B cell (primary cell): ENCODE data around the gene CSTA. TPM values are rescaled to one million over a fixed set of nuclear protein-coding genes. Genes with fewer than 3 reads are reported as not detected.
"Not testable (repeated sequence)": the region's sequence is repeated elsewhere in the genome, so short reads cannot be mapped to it uniquely, and the experiment has no call there.

Source experiments
- ATAC-seq: fragments of 200-7000 bp; cut with Tn5 transposase; one replicate; pipeline ENCODE4 v1.10.0; 2021; ENCODE audit warnings: low read depth, mild to moderate bottlenecking, moderate number of reproducible peaks, moderate library complexity
- CTCF ChIA-PET: fragments of 350-600 bp; sonication (Branson Sonifier 250); formaldehyde crosslinking; loops from one replicate; lab custom pipeline; 2021; ENCODE audit warnings: antibody characterized with exemption, inconsistent platforms; lab: Charles Lee
- POLR2A ChIA-PET: fragments of 350-600 bp; sonication (Branson Sonifier 250); formaldehyde crosslinking; loops from one replicate; lab custom pipeline; 2021; ENCODE audit warnings: antibody characterized with exemption; lab: Charles Lee
- DNase-seq: peaks from one replicate; pipeline ENCODE4 v3.0.0; 2013
- H2AFZ ChIP-seq: 2 replicates; pipeline ENCODE4 v1.6.1; 2012; ENCODE audit warnings: mild to moderate bottlenecking, low read depth, low read length; ENCODE audit not compliant: insufficient read depth, poor library complexity, severe bottlenecking
- H3K27ac ChIP-seq, 2 donors: 1 replicate in 1 of 2; 2 replicates in 1 of 2; pipeline ENCODE4 v1.5.1; 2012 to 2013; ENCODE audit warnings: low read length in 2 of 2, mild to moderate bottlenecking in 2 of 2, moderate library complexity in 1 of 2
- H3K27me3 ChIP-seq, 4 experiments: fragments of 200-600 bp in 1 of 4; sonication (generic) in 1 of 4; replicated peaks in 1 of 4; 1 replicate in 2 of 4; 2 replicates in 2 of 4; pipeline versions ENCODE4 v1.6.1 to v1.7.0; 2013 to 2016; ENCODE audit warnings: low read length in 3 of 4, mild to moderate bottlenecking in 2 of 4, mixed read lengths in 1 of 4, moderate library complexity in 1 of 4; ENCODE audit not compliant: insufficient read depth in 4 of 4, control insufficient read depth in 3 of 4; ENCODE audit errors: control extremely low read depth in 1 of 4
- H3K36me3 ChIP-seq, 2 experiments: replicated peaks in 1 of 2; 1 replicate in 1 of 2; 2 replicates in 1 of 2; pipeline versions ENCODE4 v1.6.1 to v1.7.1; 2013; ENCODE audit warnings: low read length in 1 of 2; ENCODE audit not compliant: insufficient read depth in 2 of 2, control insufficient read depth in 1 of 2; ENCODE audit errors: control extremely low read depth in 1 of 2, extremely low read depth in 1 of 2
- H3K4me1 ChIP-seq, 2 donors: fragments of 200-600 bp in 1 of 2; sonication (generic) in 1 of 2; 1 replicate in 1 of 2; 2 replicates in 1 of 2; pipeline versions ENCODE4 v1.5.1 to v1.6.1; 2013 to 2017; ENCODE audit warnings: low read length in 2 of 2; ENCODE audit not compliant: control insufficient read depth in 2 of 2, insufficient read depth in 2 of 2
- H3K4me2 ChIP-seq: replicated peaks from 2 replicates; pipeline ENCODE3; 2012; ENCODE audit warnings: mild to moderate bottlenecking, low read depth, low read length; ENCODE audit not compliant: poor library complexity, severe bottlenecking
- H3K4me3 ChIP-seq, 5 experiments: fragments of 200-600 bp in 1 of 5; sonication (generic) in 1 of 5; 1 replicate in 3 of 5; 2 replicates in 2 of 5; pipeline versions ENCODE4 v1.5.1 to v1.7.0; 2011 to 2016; ENCODE audit warnings: low read length in 4 of 5, mild to moderate bottlenecking in 4 of 5, low read depth in 2 of 5, control low read depth in 1 of 5, moderate library complexity in 1 of 5; ENCODE audit not compliant: insufficient read depth in 1 of 5; ENCODE audit errors: control extremely low read depth in 1 of 5, extremely low read depth in 1 of 5
- H3K79me2 ChIP-seq: fragments of 200-600 bp; sonication (generic); one replicate; pipeline ENCODE4 v1.6.0; 2016; ENCODE audit warnings: low read length; ENCODE audit not compliant: control insufficient read depth, insufficient read depth
- H3K9ac ChIP-seq: fragments of 200-600 bp; sonication (generic); 2 replicates; pipeline ENCODE4 v1.6.1; 2017; ENCODE audit warnings: mild to moderate bottlenecking, low read length, moderate library complexity
- H3K9me3 ChIP-seq, 3 donors: one replicate each; pipeline versions ENCODE4 v1.6.1 to v1.7.1; 2013; ENCODE audit warnings: low read length in 2 of 3; ENCODE audit not compliant: control insufficient read depth in 2 of 3, insufficient read depth in 1 of 3; ENCODE audit errors: control extremely low read depth in 1 of 3
- H4K20me1 ChIP-seq: 2 replicates; pipeline ENCODE4 v1.6.0; 2012; ENCODE audit warnings: mild to moderate bottlenecking, low read length; ENCODE audit not compliant: insufficient read depth, control insufficient read depth, poor library complexity, severe bottlenecking
- H3K27ac Mint-ChIP-seq: one replicate; pipeline ENCODE4 v1.8.0; 2021; ENCODE audit warnings: mixed read lengths
- H3K27me3 Mint-ChIP-seq: one replicate; pipeline ENCODE4 v1.8.0; 2021; ENCODE audit warnings: mixed read lengths
- H3K4me1 Mint-ChIP-seq: one replicate; pipeline ENCODE4 v1.8.0; 2021; ENCODE audit warnings: mixed read lengths
- H3K4me3 Mint-ChIP-seq: one replicate; pipeline ENCODE4 v1.8.0; 2021; ENCODE audit warnings: mixed read lengths
- H3K9me3 Mint-ChIP-seq: one replicate; pipeline ENCODE4 v1.8.0; 2022; ENCODE audit warnings: mixed read lengths; ENCODE audit not compliant: insufficient read depth
- CTCF ChIP-seq: fragments of 200-600 bp; IDR thresholded peaks from one replicate; pipeline ENCODE4 v1.8.0; 2022; ENCODE audit warnings: antibody characterized with exemption, mild to moderate bottlenecking
- EZH2 ChIP-seq: IDR thresholded peaks from 2 replicates; pipeline ENCODE4 v1.6.1; 2012; ENCODE audit warnings: borderline replicate concordance, low read depth, mild to moderate bottlenecking, moderate library complexity, low read length; ENCODE audit not compliant: insufficient read depth, poor library complexity, severe bottlenecking
- WGBS: methylation state at CpG from one replicate; pipeline ENCODE4 v1.1.5; 2013; ENCODE audit warnings: missing lambda C conversion rate; ENCODE audit not compliant: insufficient coverage; 5-methylcytosine and 5-hydroxymethylcytosine counted together
- intact Hi-C: fragments of 100-400 bp; cut with micrococcal nuclease; formaldehyde crosslinking; loops from one replicate; pipeline ENCODE4 v1.10.0; 2022
- polyA plus RNA-seq: library from polyadenylated mRNA; depleted of rRNA; stranded (reverse); fragments of >200 nt; gene quantifications from 2 replicates; pipeline ENCODE4 v1.2.3, GENCODE V29; 2012
- total RNA-seq, 2 donors: library from RNA; stranded (reverse); fragments of 120-200 nt in 1 of 2; gene quantifications; 1 replicate in 1 of 2; 2 replicates in 1 of 2; pipeline versions ENCODE4 v1.2.3 to v1.2.4, GENCODE V29; 2013 to 2022

The CSTA gene
- total and polyA plus RNA-seq, 2 donors (not counting 1 experiment from before 2014, with no cell fraction given) = 1.3 TPM; not detected in 1

GRCh38 chr3:122365073-122365472, 40.0 kb downstream of the CSTA start:
- no peak overlapping the region for H3K4me2 ChIP-seq
- POLR2A ChIA-PET = interaction anchor here (0.6 kb wide), 1 partner anchor 22 kb away, joined by 5 read pairs; no protein-coding TSS in a partner anchor
- H3K4me3 ChIP-seq = no peak overlapping the region
- Mint-ChIP-seq H3K27ac (no peak overlapping the region), H3K4me3 (no peak overlapping the region), H3K4me1 (no peaks in the 10 kb centered on the region), H3K9me3 (no peaks in the 10 kb centered on the region), H3K27me3 (no peaks in the 10 kb centered on the region)
- CTCF ChIA-PET = interaction anchor here (1.8 kb wide), 1 partner anchor 11 kb away, joined by 3 read pairs; no protein-coding TSS in a partner anchor
- H4K20me1 ChIP-seq = no peaks in the 10 kb centered on the region
- no CpG with 5 or more reads among the region's 1 CpG for WGBS
- no peak overlapping the region for H2AFZ ChIP-seq
- H3K27ac ChIP-seq = no peak overlapping the region
- H3K9me3 ChIP-seq = no peaks in the 10 kb centered on the region
- ATAC-seq = no peak
- H3K9ac ChIP-seq = no peak overlapping the region
- no peak for TF ChIP-seq EZH2
- no peak for TF ChIP-seq CTCF
- no peaks in the 10 kb centered on the region for H3K79me2 ChIP-seq
- H3K4me1 ChIP-seq = no peaks in the 10 kb centered on the region
- H3K27me3 ChIP-seq = no peaks in the 10 kb centered on the region
- H3K36me3 ChIP-seq = peaks cover 0 to 41% of the 10 kb centered on the region in 2 experiments
- DNase-seq = no peak
- intact Hi-C loops = no loop called here

- H3K27me3 Mint-ChIP-seq = not testable (repeated sequence)
- CTCF ChIA-PET = interaction anchor here (0.5 to 1.8 kb wide), 2 partner anchors 12 to 805 kb away, joined by 3 read pairs; no protein-coding TSS in a partner anchor
Observed at GRCh38 chr3:122365582-122366378, 40.7 kb downstream of the CSTA start.

More at GRCh38 chr3:122365582-122366378, 40.7 kb downstream of the CSTA start:
- H3K36me3 ChIP-seq = peaks cover 0 to 45% of the 10 kb centered on the region in 2 experiments
- POLR2A ChIA-PET, H3K9ac ChIP-seq, H3K27ac Mint-ChIP-seq, H3K4me3 Mint-ChIP-seq, H3K4me3 ChIP-seq, H3K4me1 Mint-ChIP-seq, H2AFZ ChIP-seq, H3K27ac ChIP-seq, H3K9me3 Mint-ChIP-seq, H3K9me3 ChIP-seq, ATAC-seq, H4K20me1 ChIP-seq, H3K4me1 ChIP-seq, H3K4me2 ChIP-seq, intact Hi-C loops, H3K27me3 ChIP-seq, DNase-seq, H3K79me2 ChIP-seq: not testable (repeated sequence)
- WGBS = 93% methylated on average over 6 of the region's 10 CpGs
